Left ventricle myocardium inferior (tissue), 1 donor: ENCODE results near the gene HDAC7. TPM values are rescaled to one million over a fixed set of nuclear protein-coding genes. Genes with fewer than 3 reads are reported as not detected.
A peak's percentile ranks its signal among the peaks of the same experiment; 100 is the strongest.

Experiments
- DNase-seq: peaks from one replicate; pipeline ENCODE4 v3.0.0-alpha.2; 2020
- H3K27ac ChIP-seq: fragments of 200-600 bp; replicated peaks from 2 replicates; pipeline ENCODE4 v1.8.0; 2021
- H3K27me3 ChIP-seq: fragments of 200-600 bp; 2 replicates; pipeline ENCODE4 v1.8.0; 2021; ENCODE audit warnings: low read depth
- H3K36me3 ChIP-seq: fragments of 200-600 bp; 2 replicates; pipeline ENCODE4 v1.8.0; 2021
- H3K4me1 ChIP-seq: fragments of 200-600 bp; 2 replicates; pipeline ENCODE4 v1.8.0; 2021
- H3K4me3 ChIP-seq: fragments of 200-600 bp; 2 replicates; pipeline ENCODE4 v1.8.0; 2021; ENCODE audit warnings: mild to moderate bottlenecking, moderate library complexity
- H3K9me3 ChIP-seq: fragments of 200-600 bp; replicated peaks from 2 replicates; pipeline ENCODE4 v1.8.0; 2021
- CTCF ChIP-seq: fragments of 200-600 bp; IDR thresholded peaks from 2 replicates; pipeline ENCODE4 v1.8.0; 2021; ENCODE audit warnings: antibody characterized with exemption, mild to moderate bottlenecking, borderline replicate concordance
- intact Hi-C: fragments of 100-400 bp; cut with micrococcal nuclease; formaldehyde crosslinking; loops from one replicate; pipeline ENCODE4 v1.11.0; 2022
- total RNA-seq: library from RNA; stranded (reverse); fragmentation: NEBNext Ultra II Directional; extraction: Animal tissue kit (Norgen Biotek cat#: 25700); gene quantifications from one replicate; pipeline ENCODE4 v1.2.1, GENCODE V29; 2021
- donor health status: DM: no; HTN: yes; CAD: no; lungs with severe emphysema.

HDAC7 gene
- total RNA-seq, 1 donor from 2014 or later: 47.1 TPM

GRCh38 chr12:47789141-47789540 is 30.6 kb downstream of the HDAC7 start:
- Histone ChIP-seq H3K27ac (no peak overlapping the region), H3K27me3 (no peaks in the 10 kb centered on the region), H3K4me3 (no peak overlapping the region), H3K9me3 (no peaks in the 10 kb centered on the region), H3K36me3 (peaks cover 100% of the 10 kb centered on the region), H3K4me1 (peaks cover 5% of the 10 kb centered on the region)
- intact Hi-C loops: no loop called here
- peak; percentile 7 for DNase-seq
- no peak for TF ChIP-seq CTCF

DNA sequence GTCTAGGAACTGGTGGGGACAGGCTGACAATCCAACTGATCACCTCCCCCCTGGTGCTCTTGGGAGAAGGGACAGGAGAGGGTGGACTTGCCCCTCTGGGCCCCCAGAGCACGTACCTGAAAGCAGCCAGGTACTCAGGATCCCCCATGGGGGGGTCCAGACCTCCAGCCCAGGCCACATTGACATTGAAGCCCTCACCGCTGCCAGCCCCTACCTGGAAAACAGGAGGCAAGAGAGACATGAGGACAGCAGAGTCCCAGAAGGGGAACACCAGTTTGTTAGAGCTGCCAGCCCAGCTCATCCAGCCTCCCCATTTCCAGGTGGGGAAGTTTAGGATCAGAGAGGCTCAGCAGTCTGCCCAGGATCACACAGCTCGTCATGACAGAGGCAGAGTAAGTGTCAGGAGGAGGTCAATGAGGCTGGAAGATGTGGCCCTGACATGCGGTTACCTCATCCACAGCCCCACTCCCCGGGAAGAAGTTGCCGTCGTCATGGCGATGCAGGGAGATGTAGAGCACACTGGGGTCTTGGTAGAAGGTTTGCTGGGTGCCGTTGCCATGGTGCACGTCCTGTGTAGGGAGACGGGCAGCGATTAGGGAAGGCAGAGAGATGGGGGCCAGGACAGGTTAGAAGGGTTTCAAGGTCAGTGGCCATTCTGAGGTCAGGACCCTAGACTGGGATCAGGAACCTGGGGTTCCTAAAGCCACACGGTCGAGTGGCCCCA is 31.9 kb downstream of the HDAC7 start:
- peaks cover 100% of the 10 kb centered on the region for H3K36me3 ChIP-seq
- H3K27ac ChIP-seq: peak overlapping the region; percentile 9
- H3K4me3 ChIP-seq: no peak overlapping the region
- no peak for TF ChIP-seq CTCF
- no peaks in the 10 kb centered on the region for H3K9me3 ChIP-seq
- peaks cover 17% of the 10 kb centered on the region for H3K4me1 ChIP-seq
- no peaks in the 10 kb centered on the region for H3K27me3 ChIP-seq
- intact Hi-C loops: no loop called here
- peak; percentile 9 for DNase-seq

DNA sequence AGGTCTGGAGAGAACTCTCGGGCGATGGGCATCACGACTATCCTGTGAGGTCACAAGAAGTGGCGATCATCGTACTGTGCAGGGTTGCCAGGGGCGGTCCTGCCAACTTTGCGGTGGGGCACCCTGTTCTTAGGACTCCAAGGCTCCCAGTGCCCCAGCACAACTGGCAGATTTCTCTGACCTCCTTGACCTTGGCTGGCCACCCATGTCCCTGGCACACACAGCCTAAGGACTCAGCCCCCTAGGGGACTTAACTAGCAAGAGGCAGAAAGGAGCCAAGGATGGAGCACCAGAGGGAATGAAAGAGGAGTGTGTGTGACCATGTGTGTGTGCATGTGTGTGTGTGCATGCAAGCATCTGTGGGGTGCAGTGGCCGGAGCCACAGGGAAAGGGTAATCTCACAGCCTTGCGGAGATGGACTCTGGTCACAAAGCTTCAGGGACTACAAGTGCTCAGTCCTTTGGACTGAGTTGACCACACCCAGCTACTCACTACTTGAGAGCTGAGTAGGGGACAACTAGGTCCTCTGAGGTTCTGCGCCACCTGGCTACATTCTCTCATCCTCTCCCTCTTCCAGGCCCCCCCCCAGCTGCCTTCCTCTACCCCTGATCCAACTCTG is 32.9 kb downstream of the HDAC7 start:
- Histone ChIP-seq H3K27me3 (no peaks in the 10 kb centered on the region), H3K4me1 (peaks cover 20% of the 10 kb centered on the region), H3K36me3 (peaks cover 100% of the 10 kb centered on the region), H3K4me3 (no peak overlapping the region), H3K9me3 (no peaks in the 10 kb centered on the region), H3K27ac (peak overlapping the region; percentile 38)
- TF ChIP-seq CTCF: no peak
- no peak for DNase-seq
- intact Hi-C loops: no loop called here

GRCh38 chr12:47785887-47786661 is 33.6 kb downstream of the HDAC7 start:
- Histone ChIP-seq H3K4me1 (peaks cover 20% of the 10 kb centered on the region), H3K27ac (peak overlapping the region; percentile 38)
- no peak for DNase-seq

More at GRCh38 chr12:47785887-47786661, 33.6 kb downstream of the HDAC7 start:
- intact Hi-C loops: no loop called here
- TF ChIP-seq CTCF: no peak
- Histone ChIP-seq H3K27me3 (no peaks in the 10 kb centered on the region), H3K9me3 (no peaks in the 10 kb centered on the region), H3K36me3 (peaks cover 100% of the 10 kb centered on the region), H3K4me3 (no peak overlapping the region)
